ENCODE results near the gene HDAC2. TPM values are rescaled to one million over a fixed set of nuclear protein-coding genes. Genes with fewer than 3 reads are reported as not detected.

The HDAC2 gene
- total RNA-seq, 1 experiment from 2014 or later = 118 TPM

- Mint-ChIP-seq H3K4me1 (ENCODE audit: insufficient read depth, unreplicated experiment) (peaks cover 13% of the 10 kb centered on the region), H3K9me3 (ENCODE audit: unreplicated experiment) (no peaks in the 10 kb centered on the region), H3K36me3 (ENCODE audit: insufficient read depth, unreplicated experiment) (no peaks in the 10 kb centered on the region), H3K4me3 (ENCODE audit: unreplicated experiment) (no peak overlapping the region), H3K27me3 (ENCODE audit: insufficient read depth, unreplicated experiment) (no peaks in the 10 kb centered on the region), H3K27ac (ENCODE audit: low read depth, unreplicated experiment) (no peak overlapping the region)
- no peak for DNase-seq (ENCODE audit: unreplicated experiment)
- ChIA-PET CTCF (interaction anchor here (0.6 to 1.9 kb wide), 2 partner anchors 107 to 361 kb away, joined by 3 to 8 read pairs; no protein-coding TSS in a partner anchor), POLR2A (no interaction called here)
- no TSS peak for BruUV-seq (replicated peaks)
- no peak for TF ChIP-seq CTCF (IDR thresholded peaks at IDR 0.05; ENCODE audit: unreplicated experiment)
- intact Hi-C loops (cut with micrococcal nuclease) = no loop called here
Observed at GRCh38 chr6:114001354-114001753, 30.4 kb upstream of the HDAC2 start.

GRCh38 chr6:114000069-114000468, 29.1 kb upstream of the HDAC2 start:
- no peak for TF ChIP-seq CTCF (IDR thresholded peaks at IDR 0.05; ENCODE audit: unreplicated experiment)
- Mint-ChIP-seq H3K36me3 (ENCODE audit: insufficient read depth, unreplicated experiment) (no peaks in the 10 kb centered on the region), H3K4me1 (ENCODE audit: insufficient read depth, unreplicated experiment) (peaks cover 25% of the 10 kb centered on the region), H3K27me3 (ENCODE audit: insufficient read depth, unreplicated experiment) (no peaks in the 10 kb centered on the region), H3K9me3 (ENCODE audit: unreplicated experiment) (no peaks in the 10 kb centered on the region), H3K4me3 (ENCODE audit: unreplicated experiment) (no peak overlapping the region), H3K27ac (ENCODE audit: low read depth, unreplicated experiment) (no peak overlapping the region)
- intact Hi-C loops (cut with micrococcal nuclease) = no loop called here
- ChIA-PET CTCF (interaction anchor here (0.6 kb wide), 1 partner anchor 537 kb away, joined by 5 read pairs; no protein-coding TSS in a partner anchor), POLR2A (no interaction called here)
- no TSS peak for BruUV-seq (replicated peaks)
- DNase-seq (ENCODE audit: unreplicated experiment) = no peak

- Mint-ChIP-seq H3K27ac (ENCODE audit: low read depth, unreplicated experiment) (no peak overlapping the region), H3K36me3 (ENCODE audit: insufficient read depth, unreplicated experiment) (no peaks in the 10 kb centered on the region), H3K27me3 (ENCODE audit: insufficient read depth, unreplicated experiment) (no peaks in the 10 kb centered on the region), H3K9me3 (ENCODE audit: unreplicated experiment) (no peaks in the 10 kb centered on the region), H3K4me3 (ENCODE audit: unreplicated experiment) (no peak overlapping the region), H3K4me1 (ENCODE audit: insufficient read depth, unreplicated experiment) (peaks cover 31% of the 10 kb centered on the region)
- no TSS peak for BruUV-seq (replicated peaks)
- ChIA-PET CTCF (interaction anchor here (0.6 kb wide), 1 partner anchor 305 kb away, joined by 4 read pairs; no protein-coding TSS in a partner anchor), POLR2A (no interaction called here)
- DNase-seq (ENCODE audit: unreplicated experiment) = no peak
- intact Hi-C loops (cut with micrococcal nuclease) = loop anchor here (5.0 to 10.0 kb wide), 2 partner anchors 746 to 1898 kb away; no protein-coding TSS in a partner anchor
- TF ChIP-seq CTCF (IDR thresholded peaks at IDR 0.05; ENCODE audit: unreplicated experiment) = no peak
Observed at GRCh38 chr6:113999284-113999683, 28.3 kb upstream of the HDAC2 start.

- no peak overlapping the region for H3K27ac Mint-ChIP-seq (ENCODE audit: low read depth, unreplicated experiment)
- TF ChIP-seq CTCF (IDR thresholded peaks at IDR 0.05; ENCODE audit: unreplicated experiment) = no peak
- no TSS peak for BruUV-seq (replicated peaks)
- intact Hi-C loops (cut with micrococcal nuclease) = loop anchor here (5.0 to 10.0 kb wide), 2 partner anchors 746 to 1898 kb away; no protein-coding TSS in a partner anchor
- H3K4me1 Mint-ChIP-seq (ENCODE audit: insufficient read depth, unreplicated experiment) = peaks cover 31% of the 10 kb centered on the region
- CTCF ChIA-PET = interaction anchor here (0.6 kb wide), 1 partner anchor 305 kb away, joined by 4 read pairs; no protein-coding TSS in a partner anchor
- no peaks in the 10 kb centered on the region for H3K9me3 Mint-ChIP-seq (ENCODE audit: unreplicated experiment)
- POLR2A ChIA-PET = no interaction called here
- no peak overlapping the region for H3K4me3 Mint-ChIP-seq (ENCODE audit: unreplicated experiment)
- H3K36me3 Mint-ChIP-seq (ENCODE audit: insufficient read depth, unreplicated experiment) = no peaks in the 10 kb centered on the region
- no peak for DNase-seq (ENCODE audit: unreplicated experiment)
- no peaks in the 10 kb centered on the region for H3K27me3 Mint-ChIP-seq (ENCODE audit: insufficient read depth, unreplicated experiment)
Observed at GRCh38 chr6:113998811-113999210, 27.9 kb upstream of the HDAC2 start.

Measured in MCF 10A (cell line).